SK-N-SH (cell line): ENCODE measurements around the gene ACSS1. TPM values are rescaled to one million over a fixed set of nuclear protein-coding genes. Genes with fewer than 3 reads are reported as not detected.

Experiments used
- CTCF ChIA-PET: fragments of 300-600, 350-600 bp; formaldehyde crosslinking; extraction: SDS; loops from one replicate; lab custom pipeline; 2021; lab: Yijun Ruan, JAX
- POLR2A ChIA-PET: fragments of 350-600 bp; sonication (Branson Sonifier 250); formaldehyde crosslinking; extraction: SDS; loops from one replicate; lab custom pipeline; 2020; ENCODE audit warnings: antibody characterized with exemption, inconsistent platforms; lab: Yijun Ruan, JAX
- DNase-seq: peaks from one replicate; pipeline ENCODE4 v3.0.0; 2012
- H2AFZ ChIP-seq: fragments of 200-600 bp; sonication (generic); 2 replicates; pipeline ENCODE4 v1.8.1; 2016; ENCODE audit warnings: antibody characterized with exemption, mild to moderate bottlenecking, low read depth
- H3F3A ChIP-seq: fragments of 200-600 bp; sonication (generic); replicated peaks from 2 replicates; pipeline ENCODE3; 2016; ENCODE audit warnings: antibody characterized with exemption, mild to moderate bottlenecking; ENCODE audit not compliant: insufficient read depth
- H3K27ac ChIP-seq, 2 experiments: fragments of 200-500 bp in 1 of 2; fragments of 200-600 bp in 1 of 2; sonication (Bioruptor generic) in 1 of 2; sonication (generic), shearing (Covaris generic) in 1 of 2; 2 replicates each; pipeline versions ENCODE4 v1.5.1 to v1.6.1; 2014 to 2016; ENCODE audit warnings: low read depth in 2 of 2, inconsistent platforms in 1 of 2, low read length in 1 of 2, mild to moderate bottlenecking in 1 of 2, mixed read lengths in 1 of 2
- H3K27me3 ChIP-seq: fragments of 200-600 bp; sonication (generic), shearing (Covaris generic); 2 replicates; pipeline ENCODE4 v1.6.1; 2016; ENCODE audit warnings: mixed run types; ENCODE audit not compliant: insufficient read depth
- H3K36me3 ChIP-seq, 2 experiments: fragments of 200-500 bp in 1 of 2; fragments of 200-600 bp in 1 of 2; sonication (Bioruptor generic) in 1 of 2; sonication (generic) in 1 of 2; replicated peaks in 1 of 2; 2 replicates each; pipeline versions ENCODE3 to v1.5.1; 2014 to 2016; ENCODE audit warnings: low read length in 1 of 2, mild to moderate bottlenecking in 1 of 2; ENCODE audit not compliant: insufficient read depth in 2 of 2, control insufficient read depth in 1 of 2
- H3K4me1 ChIP-seq, 2 experiments: fragments of 200-500 bp in 1 of 2; fragments of 200-600 bp in 1 of 2; sonication (Bioruptor generic) in 1 of 2; sonication (generic), shearing (Covaris generic) in 1 of 2; 2 replicates each; pipeline versions ENCODE4 v1.5.1 to v1.6.1; 2014 to 2016; ENCODE audit warnings: low read depth in 1 of 2, low read length in 1 of 2, mixed run types in 1 of 2; ENCODE audit not compliant: insufficient read depth in 2 of 2, control insufficient read depth in 1 of 2
- H3K4me2 ChIP-seq: fragments of 200-600 bp; sonication (generic), shearing (Covaris generic); 2 replicates; pipeline ENCODE4 v1.6.1; 2017; ENCODE audit warnings: mixed run types
- H3K4me3 ChIP-seq, 2 experiments: fragments of 200-500 bp in 1 of 2; fragments of 200-600 bp in 1 of 2; sonication (Bioruptor generic) in 1 of 2; sonication (generic), shearing (Covaris generic) in 1 of 2; 2 replicates each; pipeline versions ENCODE4 v1.5.1 to v1.8.1; 2014 to 2016; ENCODE audit warnings: low read depth in 2 of 2, inconsistent platforms in 1 of 2, low read length in 1 of 2, mild to moderate bottlenecking in 1 of 2, mixed read lengths in 1 of 2, moderate library complexity in 1 of 2
- H3K79me2 ChIP-seq: fragments of 200-600 bp; sonication (generic); 2 replicates; pipeline ENCODE4 v1.8.1; 2017; ENCODE audit warnings: mild to moderate bottlenecking; ENCODE audit not compliant: insufficient read depth
- H3K9ac ChIP-seq: fragments of 200-600 bp; sonication (generic); 2 replicates; pipeline ENCODE4 v1.6.1; 2017; ENCODE audit warnings: mixed run types
- H3K9me2 ChIP-seq: fragments of 200-600 bp; sonication (generic); 2 replicates; pipeline ENCODE4 v1.6.1; 2017; ENCODE audit warnings: mixed run types
- H3K9me3 ChIP-seq: fragments of 200-600 bp; sonication (generic); 2 replicates; pipeline ENCODE4 v1.6.1; 2017; ENCODE audit warnings: mixed run types, mild to moderate bottlenecking, moderate library complexity
- H4K20me1 ChIP-seq: fragments of 200-600 bp; sonication (generic); 2 replicates; pipeline ENCODE4 v1.6.1; 2017; ENCODE audit warnings: mild to moderate bottlenecking, mixed run types; ENCODE audit not compliant: insufficient read depth
- EZH2phosphoT487 ChIP-seq: fragments of 200-600 bp; sonication (generic); IDR thresholded peaks from 2 replicates; pipeline ENCODE4 v1.6.1; 2017; ENCODE audit warnings: low read depth, mixed run types, mild to moderate bottlenecking, antibody characterized with exemption, moderate library complexity, borderline replicate concordance
- FOXJ3 ChIP-seq: sonication (generic); formaldehyde crosslinking; IDR thresholded peaks from 2 replicates; pipeline ENCODE4 v1.5.1; 2020; ENCODE audit warnings: mild to moderate bottlenecking, missing genetic modification reagents
- JUND ChIP-seq: IDR thresholded peaks from 2 replicates; pipeline ENCODE4 v1.4.0; 2012
- NRF1 ChIP-seq: IDR thresholded peaks from 2 replicates; pipeline ENCODE4 v1.6.1; 2012; ENCODE audit warnings: low read depth, mild to moderate bottlenecking, low read length
- RAD21 ChIP-seq: IDR thresholded peaks from 2 replicates; pipeline ENCODE4 v1.6.1; 2012; ENCODE audit warnings: mild to moderate bottlenecking, low read length
- RCOR1 ChIP-seq: fragments of 150-350 bp; IDR thresholded peaks from 2 replicates; pipeline ENCODE4 v1.6.1; 2017; ENCODE audit warnings: antibody characterized with exemption, low read length
- RXRA ChIP-seq: IDR thresholded peaks from 2 replicates; pipeline ENCODE4 v1.4.0; 2012; ENCODE audit warnings: low read depth, mild to moderate bottlenecking, borderline replicate concordance
- SIN3A ChIP-seq: IDR thresholded peaks from 2 replicates; pipeline ENCODE4 v1.6.1; 2012; ENCODE audit warnings: low read depth, mild to moderate bottlenecking, low read length, moderate library complexity, borderline replicate concordance
- TCF12 ChIP-seq: IDR thresholded peaks from 2 replicates; pipeline ENCODE4 v1.4.0; 2012
- USF1 ChIP-seq: IDR thresholded peaks from 2 replicates; pipeline ENCODE4 v1.4.0; 2012; ENCODE audit warnings: low read depth, borderline replicate concordance
- WGBS: methylation state at CpG from one replicate; pipeline ENCODE4 v1.1.6; 2017; ENCODE audit warnings: low lambda C conversion rate; 5-methylcytosine and 5-hydroxymethylcytosine counted together
- polyA plus RNA-seq, 3 experiments: library from polyadenylated mRNA; depleted of rRNA; stranded (reverse); fragments of >200 nt; gene quantifications; 2 replicates each; pipeline ENCODE4 v1.2.3, GENCODE V29; 2012
- TF ChIP-seq, protein P1 (sequence below): fragments of 150-350 bp; IDR thresholded peaks from 2 replicates; pipeline ENCODE4 v1.6.1; 2017; ENCODE audit warnings: antibody characterized with exemption, low read length, low read depth, borderline replicate concordance
- TF ChIP-seq, protein P2 (sequence below): IDR thresholded peaks from 2 replicates; pipeline ENCODE4; 2012
- TF ChIP-seq, protein P3 (sequence below): IDR thresholded peaks from 2 replicates; pipeline ENCODE4 v1.4.0; 2012; ENCODE audit warnings: low read depth, borderline replicate concordance

ACSS1 gene
- polyA plus RNA-seq, 1 of the 3 experiments (the other 2 are of a cell fraction): 2.0 TPM

- Histone ChIP-seq H4K20me1 (no peaks in the 10 kb centered on the region), H3K27me3 (0 out of 2 replicates have a peak, but pooled peaks cover 6% of the 10 kb centered on the region), H3K4me2 (no peak overlapping the region), H3K9me2 (no peaks in the 10 kb centered on the region), H3K79me2 (no peaks in the 10 kb centered on the region), H3F3A (no peaks in the 10 kb centered on the region), H3K9me3 (no peaks in the 10 kb centered on the region), H3K4me1 (peaks cover 0 to 6% of the 10 kb centered on the region in 2 experiments; a peak in 1 of 4 replicates), H3K9ac (no peak overlapping the region), H3K27ac (no peak overlapping the region), H3K36me3 (no peaks in the 10 kb centered on the region), H2AFZ (no peak overlapping the region), H3K4me3 (no peak overlapping the region)
- TF ChIP-seq, protein P1, sequence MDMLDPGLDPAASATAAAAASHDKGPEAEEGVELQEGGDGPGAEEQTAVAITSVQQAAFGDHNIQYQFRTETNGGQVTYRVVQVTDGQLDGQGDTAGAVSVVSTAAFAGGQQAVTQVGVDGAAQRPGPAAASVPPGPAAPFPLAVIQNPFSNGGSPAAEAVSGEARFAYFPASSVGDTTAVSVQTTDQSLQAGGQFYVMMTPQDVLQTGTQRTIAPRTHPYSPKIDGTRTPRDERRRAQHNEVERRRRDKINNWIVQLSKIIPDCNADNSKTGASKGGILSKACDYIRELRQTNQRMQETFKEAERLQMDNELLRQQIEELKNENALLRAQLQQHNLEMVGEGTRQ: no peak
- no peak for TF ChIP-seq NRF1
- ChIA-PET CTCF (no interaction called here), POLR2A (no interaction called here)
- 73% methylated on average over 16 of the region's 16 CpGs for WGBS
- no peak for DNase-seq
Measured at GRCh38 chr20:25052255-25053194, 5.4 kb downstream of the ACSS1 start.

GRCh38 chr20:25051386-25052155, 6.4 kb downstream of the ACSS1 start:
- no peaks in the 10 kb centered on the region for H3K79me2 ChIP-seq
- H3K27ac ChIP-seq: no peak overlapping the region
- no peaks in the 10 kb centered on the region for H4K20me1 ChIP-seq
- no peak overlapping the region for H3K4me3 ChIP-seq
- 55% methylated on average over 7 of the region's 7 CpGs for WGBS
- ChIA-PET CTCF (no interaction called here), POLR2A (no interaction called here)
- no peaks in the 10 kb centered on the region for H3K4me1 ChIP-seq
- no peak overlapping the region for H3K9ac ChIP-seq
- H3K9me2 ChIP-seq: no peaks in the 10 kb centered on the region
- no peak overlapping the region for H2AFZ ChIP-seq
- H3F3A ChIP-seq: no peaks in the 10 kb centered on the region
- DNase-seq: no peak
- H3K27me3 ChIP-seq: 0 out of 2 replicates have a peak, but pooled peaks cover 6% of the 10 kb centered on the region
- TF ChIP-seq SIN3A (no peak), RCOR1 (no peak), JUND (no peak), RXRA (no peak), TCF12 (no peak), FOXJ3 (CRISPR knock-in tag) (no peak), EZH2phosphoT487 (no peak), USF1 (no peak), RAD21 (no peak)
- TF ChIP-seq, protein P2, sequence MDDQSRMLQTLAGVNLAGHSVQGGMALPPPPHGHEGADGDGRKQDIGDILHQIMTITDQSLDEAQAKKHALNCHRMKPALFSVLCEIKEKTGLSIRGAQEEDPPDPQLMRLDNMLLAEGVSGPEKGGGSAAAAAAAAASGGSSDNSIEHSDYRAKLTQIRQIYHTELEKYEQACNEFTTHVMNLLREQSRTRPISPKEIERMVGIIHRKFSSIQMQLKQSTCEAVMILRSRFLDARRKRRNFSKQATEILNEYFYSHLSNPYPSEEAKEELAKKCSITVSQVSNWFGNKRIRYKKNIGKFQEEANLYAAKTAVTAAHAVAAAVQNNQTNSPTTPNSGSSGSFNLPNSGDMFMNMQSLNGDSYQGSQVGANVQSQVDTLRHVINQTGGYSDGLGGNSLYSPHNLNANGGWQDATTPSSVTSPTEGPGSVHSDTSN: no peak
- TF ChIP-seq, protein P3, sequence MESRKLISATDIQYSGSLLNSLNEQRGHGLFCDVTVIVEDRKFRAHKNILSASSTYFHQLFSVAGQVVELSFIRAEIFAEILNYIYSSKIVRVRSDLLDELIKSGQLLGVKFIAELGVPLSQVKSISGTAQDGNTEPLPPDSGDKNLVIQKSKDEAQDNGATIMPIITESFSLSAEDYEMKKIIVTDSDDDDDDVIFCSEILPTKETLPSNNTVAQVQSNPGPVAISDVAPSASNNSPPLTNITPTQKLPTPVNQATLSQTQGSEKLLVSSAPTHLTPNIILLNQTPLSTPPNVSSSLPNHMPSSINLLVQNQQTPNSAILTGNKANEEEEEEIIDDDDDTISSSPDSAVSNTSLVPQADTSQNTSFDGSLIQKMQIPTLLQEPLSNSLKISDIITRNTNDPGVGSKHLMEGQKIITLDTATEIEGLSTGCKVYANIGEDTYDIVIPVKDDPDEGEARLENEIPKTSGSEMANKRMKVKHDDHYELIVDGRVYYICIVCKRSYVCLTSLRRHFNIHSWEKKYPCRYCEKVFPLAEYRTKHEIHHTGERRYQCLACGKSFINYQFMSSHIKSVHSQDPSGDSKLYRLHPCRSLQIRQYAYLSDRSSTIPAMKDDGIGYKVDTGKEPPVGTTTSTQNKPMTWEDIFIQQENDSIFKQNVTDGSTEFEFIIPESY: no peak
- no peak overlapping the region for H3K4me2 ChIP-seq
- H3K9me3 ChIP-seq: no peaks in the 10 kb centered on the region
- H3K36me3 ChIP-seq: no peaks in the 10 kb centered on the region
